Forelimb muscle (tissue), 1 donor: Measurements from ENCODE around the gene CTAGE15. TPM values are rescaled to one million over a fixed set of nuclear protein-coding genes. Genes with fewer than 3 reads are reported as not detected.

Experiments
- polyA plus RNA-seq: library from polyadenylated mRNA; unstranded; fragments of 120-200 nt; gene quantifications from one replicate; pipeline ENCODE4 v1.2.1, GENCODE V29; 2013; ENCODE audit not compliant: insufficient read length

The CTAGE15 gene
- polyA plus RNA-seq, 1 donor, result not detected

Other genes starting within 250 kb of the CTAGE15 start
- 1.5 TPM for gene FAM131B, start 209.1 kb upstream of the CTAGE15 start, polyA plus RNA-seq
- 249 TPM for gene ZYX, start 190.5 kb upstream of the CTAGE15 start, polyA plus RNA-seq
- 6.0 TPM for gene EPHA1, start 162.9 kb upstream of the CTAGE15 start, polyA plus RNA-seq
- not detected for gene TAS2R60, start 128.3 kb upstream of the CTAGE15 start, polyA plus RNA-seq
- gene TAS2R41, start 93.9 kb upstream of the CTAGE15 start, polyA plus RNA-seq, result not detected
- gene TCAF2, start 49.2 kb downstream of the CTAGE15 start, polyA plus RNA-seq, result 11.7 TPM
- gene CTAGE6, start 185.9 kb downstream of the CTAGE15 start, polyA plus RNA-seq, result 0.30 TPM